Heart right ventricle (tissue), 16 donors: ENCODE measurements around the gene DAB2IP. TPM values are rescaled to one million over a fixed set of nuclear protein-coding genes. Genes with fewer than 3 reads are reported as not detected.

ENCODE experiments used
- ATAC-seq, 8 donors: fragments of 200-7000 bp; cut with Tn5 transposase; one replicate each; pipeline ENCODE4 v1.9.1; 2020; ENCODE audit warnings: mild to moderate bottlenecking in 8 of 8, moderate library complexity in 8 of 8, moderate number of reproducible peaks in 1 of 8
- DNase-seq, 2 donors: peaks; one replicate each; pipeline ENCODE4 v3.0.0-alpha.2; 2020
- H3K27ac ChIP-seq, 10 donors: fragments of 200-600 bp; sonication (generic) in 2 of 10; one replicate each; pipeline versions ENCODE4 v1.5.0 to v1.8.0; 2020 to 2022; ENCODE audit warnings: mild to moderate bottlenecking in 3 of 10
- H3K27me3 ChIP-seq, 7 donors: fragments of 200-600 bp; one replicate each; pipeline ENCODE4 v1.8.0; 2021 to 2022; ENCODE audit warnings: mild to moderate bottlenecking in 2 of 7
- H3K36me3 ChIP-seq, 9 donors: fragments of 200-600 bp; sonication (generic) in 1 of 9; one replicate each; pipeline versions ENCODE4 v1.5.0 to v1.8.0; 2020 to 2022; ENCODE audit warnings: mild to moderate bottlenecking in 2 of 9
- H3K4me1 ChIP-seq, 9 donors: fragments of 200-600 bp; sonication (generic) in 1 of 9; one replicate each; pipeline versions ENCODE4 v1.5.0 to v1.8.0; 2020 to 2022; ENCODE audit warnings: mild to moderate bottlenecking in 4 of 9
- H3K4me3 ChIP-seq, 10 donors: fragments of 200-600 bp; sonication (generic) in 2 of 10; one replicate each; pipeline versions ENCODE4 v1.5.0 to v1.8.0; 2020 to 2022; ENCODE audit warnings: mild to moderate bottlenecking in 7 of 10, moderate library complexity in 2 of 10
- H3K9me3 ChIP-seq, 11 donors: fragments of 200-600 bp in 10 of 11; sonication (generic) in 2 of 11; one replicate each; pipeline versions ENCODE4 v1.5.0 to v1.8.0; 2013 to 2022; ENCODE audit warnings: mild to moderate bottlenecking in 2 of 11, control low read depth in 1 of 11, moderate library complexity in 1 of 11
- WGBS, 2 donors: extraction: QIAGEN DNeasy Blood & Tissue Kit; methylation state at CpG; one replicate each; pipeline ENCODE4 v1.1.7; 2013; ENCODE audit warnings: inconsistent platforms in 1 of 2; 5-methylcytosine and 5-hydroxymethylcytosine counted together
- intact Hi-C, 10 donors: fragments of 100-400 bp; cut with DNase I; formaldehyde crosslinking; loops; one replicate each; pipeline versions ENCODE4 v1.11.1 to v1.14.2; 2022
- polyA plus RNA-seq, 2 donors: library from polyadenylated mRNA; stranded (reverse); fragments of 200-250 nt; gene quantifications; one replicate each; pipeline ENCODE4 v1.2.3, GENCODE V29; 2013
- total RNA-seq, 10 donors: library from RNA; stranded (reverse); fragmentation: NEBNext Ultra II Directional in 3 of 10; extraction: Animal tissue kit (Norgen Biotek cat#: 25700) in 3 of 10; gene quantifications; one replicate each; pipeline versions ENCODE4 v1.2.1 to v1.2.4, GENCODE V29; 2021 to 2023
- TF ChIP-seq, protein P1 (sequence below), 9 donors: fragments of 200-600 bp; sonication (generic) in 2 of 9; IDR thresholded peaks; one replicate each; pipeline versions ENCODE4 v1.5.0 to v1.8.0; 2021 to 2022; ENCODE audit warnings: antibody characterized with exemption in 9 of 9, mild to moderate bottlenecking in 5 of 9, moderate library complexity in 1 of 9
- donor health status: Arrhythmogenic right ventricular cardiomyopathy.
- donor health status: ischemic (EF 13 %, LVEDD 7.1; RV severe dilation, severe dysfunction).
- donor health status: healthy with polysubstance abuse.
- donor health status: DM: no; HTN: yes; CAD: no.
- donor health status: DM: no; HTN: no; CAD: no.
- donor health status: ischemic (EF 25% LVEDD 6.9; RV normal size, moderate dysfunction).
- donor health status: ischemic (EF 25% LVEDD 5.7; RV mildly dilated, moderate dysfunction).
- donor health status: healthy.
- donor health status: DM: yes; HTN: yes; CAD: no.
- donor health status: Ischemic cardiomyopathy.
- donor health status: ischemic (EF 35%, LVEDD 5.7; RV mildly dilated, moderate dysfunction).
- donor health status: nonischemic (EF 11% LVEDD 7.7; RV severe dilation, severe dysfunction).
- donor health status: DM: yes; HTN: yes; CAD: no.
- donor health status: PGD.
- donor health status: ischemic (EF 29% LVEDD 5.4; RV normal size, mild dysfunction).
- donor health status: nonischemic (EF 23%, LVEDD 6.1; RV moderate dilation, normal function).

The DAB2IP gene
- total and polyA plus RNA-seq, 12 donors: 18.1 to 71.1 (median 52.8) TPM

DNA sequence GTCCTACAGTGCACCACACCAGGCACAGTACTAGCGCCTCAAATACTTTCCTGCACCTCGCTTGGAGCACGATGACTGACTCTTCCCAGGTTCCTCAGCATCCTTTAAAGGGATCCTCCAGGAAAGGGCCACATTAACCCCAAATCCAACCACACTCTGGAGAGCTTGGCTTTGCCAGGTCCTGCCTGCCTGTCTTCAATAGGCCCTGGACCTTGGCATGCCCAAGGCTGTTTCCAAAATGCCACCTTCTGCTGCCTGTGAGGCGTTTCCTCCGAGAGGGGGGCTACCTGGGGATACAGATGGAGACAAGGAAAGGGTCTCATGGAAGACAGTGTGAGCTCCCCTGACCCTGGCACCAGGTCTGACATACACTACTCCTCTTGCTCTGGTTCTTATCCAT, 169.9 kb downstream of the DAB2IP start:
- H3K27me3 ChIP-seq: no peaks in the 10 kb centered on the region
- DNase-seq (no peak), ATAC-seq (no peak)
- no peaks in the 10 kb centered on the region for H3K36me3 ChIP-seq
- no peaks in the 10 kb centered on the region for H3K9me3 ChIP-seq
- no peak overlapping the region for H3K27ac ChIP-seq
- TF ChIP-seq, protein P1, sequence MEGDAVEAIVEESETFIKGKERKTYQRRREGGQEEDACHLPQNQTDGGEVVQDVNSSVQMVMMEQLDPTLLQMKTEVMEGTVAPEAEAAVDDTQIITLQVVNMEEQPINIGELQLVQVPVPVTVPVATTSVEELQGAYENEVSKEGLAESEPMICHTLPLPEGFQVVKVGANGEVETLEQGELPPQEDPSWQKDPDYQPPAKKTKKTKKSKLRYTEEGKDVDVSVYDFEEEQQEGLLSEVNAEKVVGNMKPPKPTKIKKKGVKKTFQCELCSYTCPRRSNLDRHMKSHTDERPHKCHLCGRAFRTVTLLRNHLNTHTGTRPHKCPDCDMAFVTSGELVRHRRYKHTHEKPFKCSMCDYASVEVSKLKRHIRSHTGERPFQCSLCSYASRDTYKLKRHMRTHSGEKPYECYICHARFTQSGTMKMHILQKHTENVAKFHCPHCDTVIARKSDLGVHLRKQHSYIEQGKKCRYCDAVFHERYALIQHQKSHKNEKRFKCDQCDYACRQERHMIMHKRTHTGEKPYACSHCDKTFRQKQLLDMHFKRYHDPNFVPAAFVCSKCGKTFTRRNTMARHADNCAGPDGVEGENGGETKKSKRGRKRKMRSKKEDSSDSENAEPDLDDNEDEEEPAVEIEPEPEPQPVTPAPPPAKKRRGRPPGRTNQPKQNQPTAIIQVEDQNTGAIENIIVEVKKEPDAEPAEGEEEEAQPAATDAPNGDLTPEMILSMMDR (IDR thresholded peaks at IDR 0.05): no peak
- intact Hi-C loops: loop anchor here in 2 of 10 donors (10.0 kb wide), 2 partner anchors 63 to 1553 kb away; no protein-coding TSS in a partner anchor
- H3K4me3 ChIP-seq: no peak overlapping the region
- 88 to 95% methylated on average over 5 of the region's 5 CpGs for WGBS, 2 donors
- peaks cover 0 to 26% (median 7%) of the 10 kb centered on the region in 9 donors for H3K4me1 ChIP-seq

DNA sequence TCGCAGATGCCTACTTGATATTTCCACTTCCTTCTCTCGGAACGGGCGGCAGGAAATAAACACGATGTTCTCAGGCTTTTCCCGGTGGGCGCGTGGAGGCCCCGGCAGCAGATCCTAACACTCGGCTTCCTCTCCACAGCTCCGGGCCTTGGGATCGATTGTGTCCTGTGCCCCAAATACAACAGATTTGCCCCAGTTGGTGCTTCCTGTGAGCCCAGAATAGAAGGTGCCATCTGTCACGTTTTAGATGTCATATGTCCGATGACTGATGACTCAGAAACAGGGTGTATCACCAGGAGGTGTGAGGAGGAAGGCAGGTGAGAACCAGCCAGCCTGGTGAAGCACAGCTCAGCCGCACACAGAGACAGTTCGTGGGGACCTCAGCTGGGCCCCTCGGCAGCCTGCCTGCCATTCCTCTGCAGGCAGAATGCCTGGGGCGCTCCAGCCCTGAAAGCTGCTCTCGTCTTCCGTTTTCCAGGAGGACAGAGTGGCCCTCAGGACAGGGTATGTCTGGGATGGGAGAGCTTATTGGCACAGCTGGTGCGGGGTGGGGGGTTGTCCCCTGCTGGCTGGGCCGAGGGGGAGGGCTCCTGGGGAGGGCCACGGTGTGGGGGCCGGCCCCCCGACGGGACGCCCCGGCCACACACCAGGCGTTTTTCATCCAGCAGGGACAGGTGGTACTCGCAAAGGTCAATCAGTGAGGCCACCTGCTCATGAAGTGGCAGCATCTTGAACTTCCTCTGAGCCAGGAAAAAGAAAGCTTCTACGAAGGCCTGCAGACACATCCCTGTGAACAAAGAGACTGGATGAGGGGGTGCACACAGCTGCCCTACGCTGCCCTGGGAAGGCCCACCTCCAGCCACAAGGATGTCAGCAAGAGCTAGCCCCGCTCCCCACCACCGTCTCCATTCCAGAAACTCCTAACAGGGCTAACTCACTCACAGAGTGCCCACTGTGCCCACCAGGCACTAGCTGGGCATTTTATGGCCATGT, 171.0 kb downstream of the DAB2IP start:
- ATAC-seq (no peak), DNase-seq (no peak)
- Histone ChIP-seq H3K27ac (no peak overlapping the region), H3K27me3 (no peaks in the 10 kb centered on the region), H3K9me3 (no peaks in the 10 kb centered on the region), H3K4me1 (peaks cover 0 to 26% (median 7%) of the 10 kb centered on the region in 9 donors), H3K4me3 (no peak overlapping the region), H3K36me3 (no peaks in the 10 kb centered on the region)
- TF ChIP-seq, protein P1 (IDR thresholded peaks at IDR 0.05): no peak
- intact Hi-C loops: loop anchor here in 2 of 10 donors (10.0 kb wide), 2 partner anchors 62 to 1552 kb away; no protein-coding TSS in a partner anchor
- 83 to 84% methylated on average over 34 of the region's 34 CpGs for WGBS, 2 donors

DNA sequence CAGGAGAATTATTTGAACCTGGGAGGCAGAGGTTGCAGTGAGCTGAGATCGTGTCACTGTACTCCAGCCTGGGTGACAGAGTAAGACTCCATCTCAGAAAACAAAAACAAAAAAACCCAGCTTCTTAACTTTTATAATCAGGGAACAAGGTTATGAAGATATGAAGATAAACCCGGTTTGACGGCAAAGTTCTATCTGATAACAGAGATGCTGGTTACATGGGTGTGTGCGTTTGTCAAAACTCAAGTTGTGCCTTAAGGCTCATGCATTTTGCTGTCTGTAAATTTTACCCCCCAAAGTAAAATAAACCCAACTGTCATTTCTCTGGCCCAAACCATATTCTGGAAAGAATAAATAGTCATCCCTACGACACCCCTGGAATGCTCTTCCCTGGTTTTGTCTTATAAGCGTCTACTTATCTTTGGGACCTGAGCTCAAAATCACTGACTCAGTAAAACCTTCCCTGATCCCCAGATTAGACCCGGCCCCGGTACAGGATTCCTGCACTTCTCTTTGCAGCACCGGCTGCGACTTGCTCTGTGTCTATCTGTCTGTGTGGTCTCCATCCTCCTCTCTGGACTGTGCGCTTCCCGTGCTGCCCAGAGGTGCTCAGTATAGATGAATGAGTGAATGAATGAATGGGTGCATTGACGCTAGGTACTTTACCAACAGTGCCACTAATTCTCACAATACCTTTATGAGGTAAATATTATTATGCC, 172.2 kb downstream of the DAB2IP start:
- H3K9me3 ChIP-seq: no peaks in the 10 kb centered on the region
- no peak overlapping the region for H3K4me3 ChIP-seq
- H3K27me3 ChIP-seq: no peaks in the 10 kb centered on the region
- H3K36me3 ChIP-seq: no peaks in the 10 kb centered on the region
- intact Hi-C loops: loop anchor here in 2 of 10 donors (10.0 kb wide), 2 partner anchors 61 to 1551 kb away; no protein-coding TSS in a partner anchor
- H3K4me1 ChIP-seq: peaks cover 0 to 26% (median 7%) of the 10 kb centered on the region in 9 donors
- DNase-seq (no peak), ATAC-seq (no peak)
- 96% methylated on average over 13 of the region's 13 CpGs for WGBS, 2 donors
- TF ChIP-seq, protein P1 (IDR thresholded peaks at IDR 0.05): no peak
- H3K27ac ChIP-seq: no peak overlapping the region

DNA sequence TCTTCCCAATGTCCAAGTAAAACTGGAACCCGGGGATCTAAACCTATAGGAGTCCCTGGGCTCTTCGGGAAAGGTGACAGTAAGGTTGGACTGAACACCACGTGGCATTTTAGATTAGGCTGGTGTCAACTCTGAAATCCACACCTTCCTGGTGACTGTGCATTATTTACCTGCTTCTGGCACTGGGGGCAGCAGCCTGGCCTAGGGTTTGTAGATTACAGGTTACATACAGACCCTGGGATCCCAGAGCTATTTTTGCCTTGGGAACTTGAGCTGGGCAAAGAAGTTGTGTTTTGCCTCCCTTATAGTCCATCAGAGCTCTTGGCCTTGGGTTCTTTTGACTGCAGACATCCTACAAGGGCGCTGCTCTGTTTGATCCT, 173.2 kb downstream of the DAB2IP start:
- H3K9me3 ChIP-seq: no peaks in the 10 kb centered on the region
- TF ChIP-seq, protein P1 (IDR thresholded peaks at IDR 0.05): no peak
- intact Hi-C loops: loop anchor here in 2 of 10 donors (10.0 kb wide), 2 partner anchors 60 to 1550 kb away; no protein-coding TSS in a partner anchor
- no peak for ATAC-seq
- peaks cover 0 to 21% (median 7%) of the 10 kb centered on the region in 9 donors for H3K4me1 ChIP-seq
- 80 to 86% methylated on average over 4 of the region's 4 CpGs for WGBS, 2 donors
- H3K4me3 ChIP-seq: no peak overlapping the region
- H3K36me3 ChIP-seq: no peaks in the 10 kb centered on the region
- DNase-seq: no peak
- no peak overlapping the region for H3K27ac ChIP-seq
- no peaks in the 10 kb centered on the region for H3K27me3 ChIP-seq
